Smooth muscle cell (in vitro differentiated cells): Measurements from ENCODE around the gene ANK3. TPM values are rescaled to one million over a fixed set of nuclear protein-coding genes. Genes with fewer than 3 reads are reported as not detected.
A peak's percentile ranks its signal among the peaks of the same experiment; 100 is the strongest.

Source experiments
- DNase-seq: peaks from one replicate; lab custom pipeline; 2025; ENCODE audit not compliant: unreplicated experiment; lab: John Stamatoyannopoulos, UW
- H2AFZ ChIP-seq: fragments of 200-600 bp; sonication (generic); 2 replicates; pipeline ENCODE4 v1.6.0; 2016; ENCODE audit warnings: antibody characterized with exemption, low read depth, mild to moderate bottlenecking
- H3F3A ChIP-seq: fragments of 200-600 bp; sonication (generic); 2 replicates; pipeline ENCODE4 v1.6.0; 2017; ENCODE audit warnings: antibody characterized with exemption, low read depth
- H3K27ac ChIP-seq: fragments of 200-600 bp; sonication (generic); 2 replicates; pipeline ENCODE4 v1.5.1; 2016; ENCODE audit warnings: low read depth, mild to moderate bottlenecking
- H3K27me3 ChIP-seq: fragments of 200-600 bp; sonication (generic); 2 replicates; pipeline ENCODE4 v1.6.1; 2016; ENCODE audit warnings: low read depth, mild to moderate bottlenecking
- H3K36me3 ChIP-seq: fragments of 200-600 bp; sonication (generic); 2 replicates; pipeline ENCODE4 v1.5.1; 2016; ENCODE audit warnings: low read depth
- H3K4me1 ChIP-seq: fragments of 200-600 bp; sonication (generic); 2 replicates; pipeline ENCODE4 v1.5.1; 2016; ENCODE audit warnings: low read depth
- H3K4me2 ChIP-seq: fragments of 200-600 bp; sonication (generic); 2 replicates; pipeline ENCODE4 v1.6.0; 2016; ENCODE audit warnings: mild to moderate bottlenecking
- H3K4me3 ChIP-seq: fragments of 200-600 bp; sonication (generic); 2 replicates; pipeline ENCODE4 v1.5.1; 2016; ENCODE audit warnings: mild to moderate bottlenecking
- H3K79me2 ChIP-seq: fragments of 200-600 bp; sonication (generic); 2 replicates; pipeline ENCODE4 v1.6.0; 2016; ENCODE audit warnings: low read depth, mild to moderate bottlenecking
- H3K9ac ChIP-seq: fragments of 200-600 bp; sonication (generic); 2 replicates; pipeline ENCODE4 v1.6.0; 2016; ENCODE audit warnings: low read depth
- H3K9me3 ChIP-seq: fragments of 200-600 bp; sonication (generic); replicated peaks from 2 replicates; pipeline ENCODE4 v1.5.1; 2016; ENCODE audit warnings: low read depth
- H4K20me1 ChIP-seq: fragments of 200-600 bp; sonication (generic); 2 replicates; pipeline ENCODE4 v1.6.0; 2016; ENCODE audit warnings: low read depth
- CTCF ChIP-seq: fragments of 200-600 bp; sonication (generic); IDR thresholded peaks from 2 replicates; pipeline ENCODE4 v1.5.1; 2017; ENCODE audit warnings: borderline replicate concordance, mild to moderate bottlenecking, antibody characterized with exemption; ENCODE audit not compliant: insufficient read depth, poor library complexity, severe bottlenecking
- WGBS: methylation state at CpG from one replicate; pipeline ENCODE4 v1.1.7; 2016; ENCODE audit warnings: low lambda C conversion rate; 5-methylcytosine and 5-hydroxymethylcytosine counted together
- polyA plus RNA-seq: library from polyadenylated mRNA; unstranded; fragments of >200 nt; fragmentation: Nextera tagmentation; extraction: Ambion mirVana; gene quantifications from 2 replicates; pipeline ENCODE4 v1.2.1, GENCODE V29; 2016
- total RNA-seq: library from RNA; depleted of rRNA; stranded (reverse); fragments of >200 nt; gene quantifications from 2 replicates; pipeline ENCODE4 v1.2.3, GENCODE V29; 2014

ANK3 gene
- total and polyA plus RNA-seq, 2 experiments from 2014 or later: 28.2 to 85.5 TPM

- Histone ChIP-seq H3K4me3 (no peak overlapping the region), H3K4me2 (no peak overlapping the region), H2AFZ (no peak overlapping the region), H4K20me1 (no peaks in the 10 kb centered on the region), H3K27ac (no peak overlapping the region), H3K27me3 (no peaks in the 10 kb centered on the region), H3K79me2 (peaks cover 2% of the 10 kb centered on the region), H3F3A (no peaks in the 10 kb centered on the region), H3K9me3 (no peaks in the 10 kb centered on the region), H3K9ac (no peak overlapping the region), H3K36me3 (no peaks in the 10 kb centered on the region), H3K4me1 (peaks cover 25% of the 10 kb centered on the region)
- TF ChIP-seq CTCF: no peak
- WGBS: 91% methylated on average over 1 of the region's 1 CpG
- DNase-seq: no peak
Measured at GRCh38 chr10:60296073-60296472, 93.6 kb downstream of the ANK3 start.

GRCh38 chr10:60295028-60295937, 94.4 kb downstream of the ANK3 start:
- no peak for DNase-seq
- H4K20me1 ChIP-seq: no peaks in the 10 kb centered on the region
- WGBS: 96% methylated on average over 9 of the region's 9 CpGs
- H3K27me3 ChIP-seq: no peaks in the 10 kb centered on the region
- H2AFZ ChIP-seq: no peak overlapping the region
- H3K4me1 ChIP-seq: peaks cover 26% of the 10 kb centered on the region
- no peaks in the 10 kb centered on the region for H3K36me3 ChIP-seq
- H3K4me2 ChIP-seq: no peak overlapping the region
- peak overlapping the region; percentile 61 for H3K27ac ChIP-seq
- H3K9me3 ChIP-seq: no peaks in the 10 kb centered on the region
- no peak overlapping the region for H3K4me3 ChIP-seq
- H3K79me2 ChIP-seq: peaks cover 2% of the 10 kb centered on the region
- H3K9ac ChIP-seq: no peak overlapping the region
- H3F3A ChIP-seq: no peaks in the 10 kb centered on the region
- no peak for TF ChIP-seq CTCF

GRCh38 chr10:60293581-60294175, 96.0 kb downstream of the ANK3 start:
- no peak for TF ChIP-seq CTCF
- Histone ChIP-seq H3K4me2 (peak overlapping the region; percentile 69), H3K36me3 (no peaks in the 10 kb centered on the region), H3K9me3 (no peaks in the 10 kb centered on the region), H3K79me2 (no peaks in the 10 kb centered on the region), H3K9ac (no peak overlapping the region), H3F3A (no peaks in the 10 kb centered on the region), H3K4me3 (no peak overlapping the region), H2AFZ (no peak overlapping the region), H3K27me3 (no peaks in the 10 kb centered on the region), H4K20me1 (no peaks in the 10 kb centered on the region), H3K27ac (peak overlapping the region; percentile 61), H3K4me1 (peaks cover 16% of the 10 kb centered on the region)
- DNase-seq: no peak
- WGBS: 52% methylated on average over 6 of the region's 6 CpGs
